GM23338 (cell line): ENCODE measurements around the gene RNF157. TPM values are rescaled to one million over a fixed set of nuclear protein-coding genes. Genes with fewer than 3 reads are reported as not detected.

Source experiments
- ATAC-seq: fragments of 200-7000 bp; cut with Tn5 transposase; 3 replicates; pipeline ENCODE4 v1.9.1; 2020
- DNase-seq: peaks from one replicate; pipeline ENCODE4 v3.0.0-alpha.2; 2015; ENCODE audit warnings: low spot score
- H2AFZ ChIP-seq: fragments of 200-600 bp; sonication (generic); 2 replicates; pipeline ENCODE4 v1.8.0; 2016; ENCODE audit warnings: antibody characterized with exemption, mild to moderate bottlenecking, moderate library complexity
- H3F3A ChIP-seq: fragments of 200-600 bp; sonication (generic); replicated peaks from 2 replicates; pipeline ENCODE4 v1.8.0; 2017; ENCODE audit warnings: antibody characterized with exemption, mixed run types, low read depth
- H3K27ac ChIP-seq: fragments of 200-600 bp; sonication (generic); 2 replicates; pipeline ENCODE4 v1.6.1; 2016; ENCODE audit warnings: low read depth
- H3K27me3 ChIP-seq: fragments of 200-600 bp; sonication (generic); 2 replicates; pipeline ENCODE4 v1.8.0; 2016; ENCODE audit warnings: mild to moderate bottlenecking, mixed run types, moderate library complexity; ENCODE audit not compliant: insufficient read depth
- H3K36me3 ChIP-seq: fragments of 200-600 bp; sonication (generic); 2 replicates; pipeline ENCODE4 v1.8.0; 2016; ENCODE audit warnings: mild to moderate bottlenecking; ENCODE audit not compliant: insufficient read depth
- H3K4me1 ChIP-seq: fragments of 200-600 bp; sonication (generic); 2 replicates; pipeline ENCODE4 v1.8.0; 2016; ENCODE audit warnings: mild to moderate bottlenecking, moderate library complexity; ENCODE audit not compliant: insufficient read depth
- H3K4me2 ChIP-seq: fragments of 200-600 bp; sonication (generic); 2 replicates; pipeline ENCODE4 v1.7.1; 2017; ENCODE audit warnings: mixed run types
- H3K4me3 ChIP-seq: fragments of 200-600 bp; sonication (generic); 2 replicates; pipeline ENCODE4 v1.6.1; 2016; ENCODE audit warnings: mixed run types
- H3K79me2 ChIP-seq: fragments of 200-600 bp; sonication (generic); replicated peaks from 2 replicates; pipeline ENCODE4 v1.8.0; 2017; ENCODE audit warnings: mild to moderate bottlenecking; ENCODE audit not compliant: insufficient read depth
- H3K9me2 ChIP-seq: fragments of 200-600 bp; sonication (generic); 2 replicates; pipeline ENCODE4 v1.8.0; 2017; ENCODE audit not compliant: insufficient read depth
- H4K20me1 ChIP-seq: fragments of 200-600 bp; sonication (generic); replicated peaks from 2 replicates; pipeline ENCODE4 v1.8.0; 2017; ENCODE audit warnings: mild to moderate bottlenecking; ENCODE audit not compliant: insufficient read depth
- H3K27ac Mint-ChIP-seq: 2 replicates; pipeline ENCODE4 v1.8.0; 2020; ENCODE audit warnings: inconsistent platforms, mild to moderate bottlenecking, moderate library complexity, mixed read lengths
- H3K27me3 Mint-ChIP-seq: 3 replicates; pipeline ENCODE4 v1.8.0; 2022; ENCODE audit warnings: low read depth, mild to moderate bottlenecking, moderate library complexity, mixed read lengths, inconsistent platforms; ENCODE audit not compliant: insufficient read depth, poor library complexity
- H3K36me3 Mint-ChIP-seq: 3 replicates; pipeline ENCODE4 v1.8.0; 2021; ENCODE audit warnings: low read depth, mild to moderate bottlenecking, inconsistent platforms, moderate library complexity, mixed read lengths
- H3K4me1 Mint-ChIP-seq: 3 replicates; pipeline ENCODE4 v1.8.0; 2020; ENCODE audit warnings: mild to moderate bottlenecking, inconsistent platforms, mixed read lengths
- H3K4me3 Mint-ChIP-seq: 3 replicates; pipeline ENCODE4 v1.8.0; 2021; ENCODE audit warnings: moderate library complexity, mild to moderate bottlenecking, inconsistent platforms, mixed read lengths
- H3K9me3 Mint-ChIP-seq: 3 replicates; pipeline ENCODE4 v1.8.0; 2020; ENCODE audit warnings: moderate library complexity, mild to moderate bottlenecking, inconsistent platforms, mixed read lengths
- CREB1 ChIP-seq: fragments of 250-450 bp; sonication (Bioruptor Pico); IDR thresholded peaks from 2 replicates; pipeline ENCODE4 v1.5.0; 2020; ENCODE audit warnings: low read depth, mild to moderate bottlenecking, moderate library complexity
- EZH2 ChIP-seq: fragments of 200-600 bp; sonication (generic); IDR thresholded peaks from one replicate; pipeline ENCODE4 v1.8.0; 2017; ENCODE audit warnings: antibody characterized with exemption, mild to moderate bottlenecking, low read depth; ENCODE audit not compliant: unreplicated experiment
- EZH2phosphoT487 ChIP-seq: fragments of 200-600 bp; sonication (generic); IDR thresholded peaks from one replicate; pipeline ENCODE4 v1.8.1; 2018; ENCODE audit warnings: antibody characterized with exemption; ENCODE audit not compliant: unreplicated experiment
- JUNB ChIP-seq: IDR thresholded peaks from one replicate; pipeline ENCODE4 v1.6.1; 2016; ENCODE audit warnings: antibody characterized with exemption; ENCODE audit not compliant: unreplicated experiment
- NANOG ChIP-seq: IDR thresholded peaks from 2 replicates; pipeline ENCODE4 v1.6.1; 2016; ENCODE audit warnings: antibody characterized with exemption, borderline replicate concordance
- POLR2AphosphoS5 ChIP-seq: IDR thresholded peaks from 2 replicates; pipeline ENCODE4 v1.6.1; 2016; ENCODE audit warnings: antibody characterized with exemption, low read depth
- ZNF114 ChIP-seq: fragments of 250-450 bp; sonication (Bioruptor Pico); IDR thresholded peaks from 2 replicates; pipeline ENCODE4 v1.5.0; 2020; ENCODE audit warnings: mild to moderate bottlenecking, moderate library complexity
- ZNF331 ChIP-seq: fragments of 250-450 bp; sonication (Bioruptor Pico); IDR thresholded peaks from 2 replicates; pipeline ENCODE4 v1.5.0; 2020; ENCODE audit warnings: low read depth, mild to moderate bottlenecking, moderate library complexity
- polyA plus RNA-seq: library from polyadenylated mRNA; unstranded; fragments of >200 nt; fragmentation: Nextera tagmentation; extraction: Ambion mirVana; gene quantifications from 2 replicates; pipeline ENCODE4 v1.2.1, GENCODE V29; 2016
- total RNA-seq: library from RNA; depleted of rRNA; stranded (reverse); fragments of >200 nt; shearing (Covaris generic); gene quantifications from 2 replicates; pipeline ENCODE4 v1.2.3, GENCODE V29; 2014
- TF ChIP-seq, protein P1 (sequence below): IDR thresholded peaks from 2 replicates; pipeline ENCODE4 v1.6.1; 2016; ENCODE audit warnings: antibody characterized with exemption
- TF ChIP-seq, protein P2 (sequence below), 2 experiments: fragments of 200-600 bp in 1 of 2; sonication (generic) in 1 of 2; conservative IDR thresholded peaks; 2 replicates each; pipeline versions ENCODE4 v1.5.1 to v1.6.1; 2016 to 2017; ENCODE audit warnings: antibody characterized with exemption in 2 of 2, low read depth in 2 of 2, mild to moderate bottlenecking in 2 of 2, moderate library complexity in 1 of 2
- TF ChIP-seq, protein P3 (sequence below): IDR thresholded peaks from one replicate; pipeline ENCODE4 v1.6.1; 2018; ENCODE audit warnings: antibody characterized with exemption; ENCODE audit not compliant: unreplicated experiment

The RNF157 gene
- total and polyA plus RNA-seq, 2 experiments from 2014 or later, result 7.8 to 11.7 TPM

DNA sequence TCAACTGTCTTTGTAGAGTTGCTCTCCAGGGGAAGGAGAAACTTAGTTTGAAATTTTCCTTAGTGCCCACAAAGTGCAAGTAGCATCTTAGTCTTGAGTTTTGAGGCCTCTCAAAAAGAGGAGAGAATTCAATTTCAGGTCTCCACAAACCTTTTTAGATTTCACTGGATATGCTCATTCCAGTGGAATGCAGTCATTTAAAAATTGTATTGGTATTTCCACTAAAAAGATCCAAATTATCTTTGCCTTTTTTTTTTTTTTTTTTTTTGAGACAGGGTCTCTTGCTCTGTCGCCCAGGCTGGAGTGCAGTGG, 92.3 kb downstream of the RNF157 start:
- TF ChIP-seq POLR2AphosphoS5, result no peak
- TF ChIP-seq ZNF114, result no peak
- TF ChIP-seq, protein P1, sequence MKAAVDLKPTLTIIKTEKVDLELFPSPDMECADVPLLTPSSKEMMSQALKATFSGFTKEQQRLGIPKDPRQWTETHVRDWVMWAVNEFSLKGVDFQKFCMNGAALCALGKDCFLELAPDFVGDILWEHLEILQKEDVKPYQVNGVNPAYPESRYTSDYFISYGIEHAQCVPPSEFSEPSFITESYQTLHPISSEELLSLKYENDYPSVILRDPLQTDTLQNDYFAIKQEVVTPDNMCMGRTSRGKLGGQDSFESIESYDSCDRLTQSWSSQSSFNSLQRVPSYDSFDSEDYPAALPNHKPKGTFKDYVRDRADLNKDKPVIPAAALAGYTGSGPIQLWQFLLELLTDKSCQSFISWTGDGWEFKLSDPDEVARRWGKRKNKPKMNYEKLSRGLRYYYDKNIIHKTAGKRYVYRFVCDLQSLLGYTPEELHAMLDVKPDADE, result no peak
- no peak for TF ChIP-seq ZNF331 (CRISPR knock-in tag)
- no peak for TF ChIP-seq JUNB
- TF ChIP-seq NANOG, result no peak
- no peak for TF ChIP-seq EZH2phosphoT487
- TF ChIP-seq, protein P2, sequence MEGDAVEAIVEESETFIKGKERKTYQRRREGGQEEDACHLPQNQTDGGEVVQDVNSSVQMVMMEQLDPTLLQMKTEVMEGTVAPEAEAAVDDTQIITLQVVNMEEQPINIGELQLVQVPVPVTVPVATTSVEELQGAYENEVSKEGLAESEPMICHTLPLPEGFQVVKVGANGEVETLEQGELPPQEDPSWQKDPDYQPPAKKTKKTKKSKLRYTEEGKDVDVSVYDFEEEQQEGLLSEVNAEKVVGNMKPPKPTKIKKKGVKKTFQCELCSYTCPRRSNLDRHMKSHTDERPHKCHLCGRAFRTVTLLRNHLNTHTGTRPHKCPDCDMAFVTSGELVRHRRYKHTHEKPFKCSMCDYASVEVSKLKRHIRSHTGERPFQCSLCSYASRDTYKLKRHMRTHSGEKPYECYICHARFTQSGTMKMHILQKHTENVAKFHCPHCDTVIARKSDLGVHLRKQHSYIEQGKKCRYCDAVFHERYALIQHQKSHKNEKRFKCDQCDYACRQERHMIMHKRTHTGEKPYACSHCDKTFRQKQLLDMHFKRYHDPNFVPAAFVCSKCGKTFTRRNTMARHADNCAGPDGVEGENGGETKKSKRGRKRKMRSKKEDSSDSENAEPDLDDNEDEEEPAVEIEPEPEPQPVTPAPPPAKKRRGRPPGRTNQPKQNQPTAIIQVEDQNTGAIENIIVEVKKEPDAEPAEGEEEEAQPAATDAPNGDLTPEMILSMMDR (conservative IDR thresholded peaks at IDR 0.05; ENCODE audit: low read depth in 2 of 2), result no peak; a peak in 1 of 4 replicates
- TF ChIP-seq, protein P3, sequence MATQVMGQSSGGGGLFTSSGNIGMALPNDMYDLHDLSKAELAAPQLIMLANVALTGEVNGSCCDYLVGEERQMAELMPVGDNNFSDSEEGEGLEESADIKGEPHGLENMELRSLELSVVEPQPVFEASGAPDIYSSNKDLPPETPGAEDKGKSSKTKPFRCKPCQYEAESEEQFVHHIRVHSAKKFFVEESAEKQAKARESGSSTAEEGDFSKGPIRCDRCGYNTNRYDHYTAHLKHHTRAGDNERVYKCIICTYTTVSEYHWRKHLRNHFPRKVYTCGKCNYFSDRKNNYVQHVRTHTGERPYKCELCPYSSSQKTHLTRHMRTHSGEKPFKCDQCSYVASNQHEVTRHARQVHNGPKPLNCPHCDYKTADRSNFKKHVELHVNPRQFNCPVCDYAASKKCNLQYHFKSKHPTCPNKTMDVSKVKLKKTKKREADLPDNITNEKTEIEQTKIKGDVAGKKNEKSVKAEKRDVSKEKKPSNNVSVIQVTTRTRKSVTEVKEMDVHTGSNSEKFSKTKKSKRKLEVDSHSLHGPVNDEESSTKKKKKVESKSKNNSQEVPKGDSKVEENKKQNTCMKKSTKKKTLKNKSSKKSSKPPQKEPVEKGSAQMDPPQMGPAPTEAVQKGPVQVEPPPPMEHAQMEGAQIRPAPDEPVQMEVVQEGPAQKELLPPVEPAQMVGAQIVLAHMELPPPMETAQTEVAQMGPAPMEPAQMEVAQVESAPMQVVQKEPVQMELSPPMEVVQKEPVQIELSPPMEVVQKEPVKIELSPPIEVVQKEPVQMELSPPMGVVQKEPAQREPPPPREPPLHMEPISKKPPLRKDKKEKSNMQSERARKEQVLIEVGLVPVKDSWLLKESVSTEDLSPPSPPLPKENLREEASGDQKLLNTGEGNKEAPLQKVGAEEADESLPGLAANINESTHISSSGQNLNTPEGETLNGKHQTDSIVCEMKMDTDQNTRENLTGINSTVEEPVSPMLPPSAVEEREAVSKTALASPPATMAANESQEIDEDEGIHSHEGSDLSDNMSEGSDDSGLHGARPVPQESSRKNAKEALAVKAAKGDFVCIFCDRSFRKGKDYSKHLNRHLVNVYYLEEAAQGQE, result no peak
- TF ChIP-seq EZH2, result no peak
- no peak for TF ChIP-seq CREB1
- Histone ChIP-seq H3K79me2 (no peaks in the 10 kb centered on the region), H3K4me1 (peaks cover 28% of the 10 kb centered on the region), H3F3A (peaks cover 21% of the 10 kb centered on the region), H4K20me1 (no peaks in the 10 kb centered on the region), H3K9me2 (no peaks in the 10 kb centered on the region), H3K4me2 (no peak overlapping the region), H2AFZ (no peak overlapping the region), H3K4me3 (no peak overlapping the region), H3K27me3 (peaks cover 17% of the 10 kb centered on the region), H3K36me3 (no peaks in the 10 kb centered on the region), H3K27ac (no peak overlapping the region)
- peaks cover 5% of the 10 kb centered on the region; the same call in 1 of the 3 replicates for H3K36me3 Mint-ChIP-seq
- H3K27ac Mint-ChIP-seq, result no peak overlapping the region
- H3K9me3 Mint-ChIP-seq, result no peaks in the 10 kb centered on the region
- peaks cover 15% of the 10 kb centered on the region for H3K27me3 Mint-ChIP-seq
- H3K4me1 Mint-ChIP-seq, result peaks cover 40% of the 10 kb centered on the region
- DNase-seq (no peak), ATAC-seq (no peak)
- no peak overlapping the region for H3K4me3 Mint-ChIP-seq
